HCT116 (cell line): ENCODE measurements around the gene WNT5B. TPM values are rescaled to one million over a fixed set of nuclear protein-coding genes. Genes with fewer than 3 reads are reported as not detected.

ENCODE experiments used
- ATAC-seq: fragments of 200-7000 bp; cut with Tn5 transposase; 2 replicates; pipeline ENCODE4 v1.9.1; 2020; ENCODE audit warnings: mild to moderate bottlenecking, moderate library complexity
- BruUV-seq: library from RNA; stranded (reverse); fragments of 400-500 nt; replicated peaks from 2 replicates; lab custom pipeline; 2021; lab: Mats Ljungman, UMichigan
- CTCF ChIA-PET: fragments of 300-600 bp; sonication (Branson Sonifier 250); formaldehyde crosslinking; loops from one replicate; lab custom pipeline; 2021; ENCODE audit warnings: antibody characterized with exemption; lab: Charles Lee
- POLR2A ChIA-PET: fragments of 300-600, 350-600 bp; sonication (Branson Sonifier 250); formaldehyde crosslinking; loops from one replicate; lab custom pipeline; 2021; ENCODE audit warnings: antibody characterized with exemption; lab: Charles Lee
- RAD21 ChIA-PET, 2 experiments: fragments of 300-600 bp; sonication (Branson Sonifier 250); formaldehyde crosslinking; loops; one replicate each; lab custom pipeline; 2023; ENCODE audit warnings: low total read pairs in 2 of 2; ENCODE audit not compliant: uncharacterized antibody in 2 of 2, unreplicated experiment in 2 of 2, low non-redundant PET in 1 of 2; lab: Charles Lee
- DNase-seq: peaks from one replicate; pipeline ENCODE4 v3.0.0-alpha.2; 2010; ENCODE audit warnings: low read depth, low spot score
- H2AFZ ChIP-seq: fragments of 200-600 bp; shearing (Covaris generic), sonication (generic); 2 replicates; pipeline ENCODE4 v1.6.1; 2017; ENCODE audit warnings: low read depth, mixed run types, mixed read lengths, antibody characterized with exemption, low read length; ENCODE audit not compliant: poor library complexity, severe bottlenecking
- H3K27ac ChIP-seq: 2 replicates; pipeline ENCODE4 v1.5.1; 2012; ENCODE audit warnings: low read depth, low read length
- H3K27me3 ChIP-seq: fragments of 200-600 bp; sonication (generic); 2 replicates; pipeline ENCODE4 v1.6.1; 2016; ENCODE audit warnings: mixed run types, low read length, mixed read lengths; ENCODE audit not compliant: insufficient read depth
- H3K36me3 ChIP-seq, 2 experiments: fragments of 200-500 bp in 1 of 2; fragments of 200-600 bp in 1 of 2; sonication (Bioruptor generic) in 1 of 2; sonication (generic) in 1 of 2; 2 replicates each; pipeline versions ENCODE4 v1.5.1 to v1.6.1; 2014 to 2016; ENCODE audit warnings: low read length in 2 of 2, inconsistent platforms in 1 of 2, mixed read lengths in 1 of 2, mixed run types in 1 of 2; ENCODE audit not compliant: insufficient read depth in 2 of 2, control insufficient read depth in 1 of 2
- H3K4me1 ChIP-seq, 2 experiments: fragments of 200-600 bp in 1 of 2; sonication (generic) in 1 of 2; 2 replicates each; pipeline versions ENCODE4 v1.5.1 to v1.6.1; 2012 to 2017; ENCODE audit warnings: low read length in 2 of 2, inconsistent platforms in 1 of 2, mild to moderate bottlenecking in 1 of 2, mixed read lengths in 1 of 2, mixed run types in 1 of 2, moderate library complexity in 1 of 2; ENCODE audit not compliant: insufficient read depth in 2 of 2, control insufficient read depth in 1 of 2
- H3K4me2 ChIP-seq: fragments of 200-600 bp; sonication (generic); 2 replicates; pipeline ENCODE4 v1.6.1; 2017; ENCODE audit warnings: mixed run types, low read length, mixed read lengths
- H3K4me3 ChIP-seq, 2 experiments: fragments of 200-600 bp in 1 of 2; sonication (generic) in 1 of 2; replicated peaks in 1 of 2; 2 replicates each; pipeline ENCODE4 v1.5.1; 2011 to 2016; ENCODE audit warnings: low read length in 2 of 2, control low read depth in 1 of 2, low read depth in 1 of 2, mild to moderate bottlenecking in 1 of 2, mixed read lengths in 1 of 2, mixed run types in 1 of 2
- H3K79me2 ChIP-seq: fragments of 200-600 bp; sonication (generic); 2 replicates; pipeline ENCODE4 v1.6.1; 2017; ENCODE audit warnings: mild to moderate bottlenecking, mixed run types, low read length, moderate library complexity, mixed read lengths; ENCODE audit not compliant: insufficient read depth
- H3K9ac ChIP-seq: fragments of 200-600 bp; sonication (generic); 2 replicates; pipeline ENCODE4 v1.6.1; 2016; ENCODE audit warnings: low read length, mixed read lengths
- H3K9me2 ChIP-seq: fragments of 200-600 bp; sonication (generic), shearing (Covaris generic); 2 replicates; pipeline ENCODE4 v1.6.1; 2017; ENCODE audit warnings: mixed run types, mild to moderate bottlenecking, moderate library complexity; ENCODE audit not compliant: insufficient read depth
- H3K9me3 ChIP-seq, 2 experiments: fragments of 200-500 bp in 1 of 2; fragments of 200-600 bp in 1 of 2; sonication (Bioruptor generic) in 1 of 2; sonication (generic) in 1 of 2; 2 replicates each; pipeline ENCODE4 v1.6.1; 2014 to 2017; ENCODE audit warnings: low read length in 2 of 2, mixed read lengths in 2 of 2, inconsistent platforms in 1 of 2, low read depth in 1 of 2, mild to moderate bottlenecking in 1 of 2, mixed run types in 1 of 2, moderate library complexity in 1 of 2; ENCODE audit not compliant: control insufficient read depth in 1 of 2, insufficient read depth in 1 of 2
- H4K20me1 ChIP-seq: fragments of 200-600 bp; sonication (generic), shearing (Covaris generic); 2 replicates; pipeline ENCODE4 v1.6.1; 2017; ENCODE audit warnings: mixed run types, mild to moderate bottlenecking, moderate library complexity; ENCODE audit not compliant: insufficient read depth
- CEBPB ChIP-seq: IDR thresholded peaks from 2 replicates; pipeline ENCODE4 v1.6.1; 2012; ENCODE audit warnings: low read depth
- ELF1 ChIP-seq: IDR thresholded peaks from 2 replicates; pipeline ENCODE4 v1.6.1; 2012; ENCODE audit warnings: low read depth, borderline replicate concordance
- RAD21 ChIP-seq: IDR thresholded peaks from 2 replicates; pipeline ENCODE4 v1.6.1; 2012; ENCODE audit warnings: low read depth, mild to moderate bottlenecking
- SP1 ChIP-seq: IDR thresholded peaks from 2 replicates; pipeline ENCODE4 v1.6.1; 2012; ENCODE audit warnings: low read depth
- SRF ChIP-seq: IDR thresholded peaks from 2 replicates; pipeline ENCODE4 v1.6.1; 2012; ENCODE audit warnings: low read depth
- YY1 ChIP-seq: IDR thresholded peaks from 2 replicates; pipeline ENCODE4 v1.6.1; 2011; ENCODE audit warnings: low read length, low read depth, moderate library complexity, mild to moderate bottlenecking; ENCODE audit not compliant: insufficient replicate concordance; ENCODE audit errors: extremely low read depth
- intact Hi-C: fragments of 100-400 bp; cut with micrococcal nuclease; formaldehyde crosslinking; loops from 2 replicates; pipeline ENCODE4 v1.10.0; 2022
- total RNA-seq: library from RNA; stranded (reverse); gene quantifications from one replicate; pipeline ENCODE4 v1.2.1, GENCODE V29; 2021; ENCODE audit not compliant: unreplicated experiment
- TF ChIP-seq, protein P1 (sequence below): IDR thresholded peaks from 2 replicates; pipeline ENCODE4 v1.6.1; 2012

WNT5B gene
- total RNA-seq, 1 experiment from 2014 or later = 0.52 TPM

DNA sequence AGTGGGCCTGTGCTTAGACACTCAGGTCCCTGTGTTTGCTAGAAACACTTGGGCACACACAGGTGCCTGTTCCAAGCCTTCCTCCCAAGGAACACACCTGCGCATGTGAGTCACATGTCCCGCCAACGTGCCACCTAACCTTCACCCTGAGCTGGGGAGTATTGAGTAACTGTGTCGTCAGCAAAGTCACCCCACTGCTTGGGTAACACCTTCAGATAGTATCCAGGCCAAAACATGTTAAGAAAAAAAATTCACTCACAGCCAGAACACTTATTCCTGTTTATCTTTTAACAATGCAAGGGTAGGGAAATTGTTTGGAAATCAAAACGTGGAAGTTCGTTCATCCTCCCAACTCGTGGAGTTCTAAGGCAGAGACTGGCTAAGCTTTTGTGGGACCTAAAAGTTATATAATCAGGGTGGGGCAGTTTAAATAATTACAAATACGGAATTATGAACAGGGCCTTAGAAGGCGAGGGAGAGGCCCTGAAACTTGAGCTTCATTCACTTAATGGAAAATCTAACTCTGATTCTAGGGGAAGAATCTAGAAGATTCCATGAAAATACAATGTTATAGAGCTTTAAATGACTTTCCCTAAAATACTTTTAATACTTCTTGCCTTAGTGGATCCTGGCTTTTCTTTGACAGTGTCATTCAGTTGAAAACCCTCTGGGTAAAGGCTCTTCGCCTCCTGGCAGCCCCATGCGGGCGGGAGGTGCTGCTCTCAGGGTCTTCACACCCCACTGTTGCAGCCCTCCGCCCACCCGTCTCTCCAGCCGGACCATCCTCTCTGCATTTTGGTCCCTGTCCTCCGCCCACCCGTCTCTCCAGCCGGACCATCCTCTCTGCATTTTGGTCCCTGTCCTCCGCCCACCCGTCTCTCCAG, 31.5 kb downstream of the WNT5B start:
- Histone ChIP-seq H3K27me3 (no peaks in the 10 kb centered on the region), H3K9me3 (no peaks in the 10 kb centered on the region), H3K4me2 (peak overlapping the region; percentile 15; the same call in 1 of the 2 replicates), H3K79me2 (no peaks in the 10 kb centered on the region), H3K9me2 (no peaks in the 10 kb centered on the region), H3K27ac (no peak overlapping the region), H3K36me3 (no peaks in the 10 kb centered on the region), H3K9ac (no peak overlapping the region), H3K4me1 (peaks cover 0 to 28% of the 10 kb centered on the region in 2 experiments; a peak in 2 of 4 replicates), H4K20me1 (no peaks in the 10 kb centered on the region), H2AFZ (no peak overlapping the region), H3K4me3 (no peak overlapping the region)
- BruUV-seq = no TSS peak
- ChIA-PET POLR2A (no interaction called here), CTCF (interaction anchor here (0.8 kb wide), 1 partner anchor 131 kb away, joined by 3 read pairs; no protein-coding TSS in a partner anchor), RAD21 (no interaction called here)
- intact Hi-C loops = no loop called here
- TF ChIP-seq SRF (no peak), SP1 (peak; percentile 42; the same call in 1 of the 2 replicates), ELF1 (no peak), CEBPB (peak; percentile 85), RAD21 (peak; percentile 8; the same call in 1 of the 2 replicates), YY1 (no peak)
- TF ChIP-seq, protein P1, sequence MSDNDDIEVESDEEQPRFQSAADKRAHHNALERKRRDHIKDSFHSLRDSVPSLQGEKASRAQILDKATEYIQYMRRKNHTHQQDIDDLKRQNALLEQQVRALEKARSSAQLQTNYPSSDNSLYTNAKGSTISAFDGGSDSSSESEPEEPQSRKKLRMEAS = peak; percentile 50; the same call in 1 of the 2 replicates
- ATAC-seq = no peak
- DNase-seq = no peak
